HEK293 (cell line): Measurements from ENCODE around the gene NR3C2.

ENCODE experiments used
- CTCF ChIA-PET: fragments of 350-600 bp; formaldehyde crosslinking; extraction: SDS; loops from one replicate; lab custom pipeline; 2021; ENCODE audit warnings: antibody characterized with exemption; lab: Yijun Ruan, JAX
- POLR2A ChIA-PET: fragments of 300-600 bp; formaldehyde crosslinking; extraction: SDS; loops from one replicate; lab custom pipeline; 2020; ENCODE audit warnings: antibody characterized with exemption, inconsistent platforms; lab: Yijun Ruan, JAX
- H3K27ac ChIP-seq: fragments of 200-500 bp; sonication (Bioruptor generic); 2 replicates; pipeline ENCODE4 v1.5.1; 2014; ENCODE audit warnings: low read depth, low read length, control low read depth, inconsistent platforms; ENCODE audit errors: extremely low read depth
- H3K36me3 ChIP-seq, 2 experiments: fragments of 200-500 bp in 1 of 2; sonication (Bioruptor generic) in 1 of 2; 1 replicate in 1 of 2; 2 replicates in 1 of 2; pipeline ENCODE4 v1.5.1; 2014 to 2017; ENCODE audit warnings: inconsistent platforms in 2 of 2, low read length in 2 of 2; ENCODE audit not compliant: control insufficient read depth in 2 of 2, insufficient read depth in 1 of 2
- H3K4me1 ChIP-seq: fragments of 200-500 bp; sonication (Bioruptor generic); 2 replicates; pipeline ENCODE4 v1.5.1; 2014; ENCODE audit warnings: mild to moderate bottlenecking, low read length, inconsistent platforms; ENCODE audit not compliant: control insufficient read depth, insufficient read depth
- H3K4me3 ChIP-seq: 2 replicates; pipeline ENCODE4 v1.5.1; 2011; ENCODE audit warnings: low read depth, mild to moderate bottlenecking, control low read depth, low read length, moderate library complexity
- H3K9me3 ChIP-seq: fragments of 200-500 bp; sonication (Bioruptor generic); 2 replicates; pipeline ENCODE4 v1.5.1; 2014; ENCODE audit warnings: low read depth, low read length, inconsistent platforms; ENCODE audit not compliant: control insufficient read depth, insufficient read depth
- GLI2 ChIP-seq: fragments of 450-650 bp; formaldehyde crosslinking; IDR thresholded peaks from 2 replicates; pipeline ENCODE4; 2017; ENCODE audit warnings: missing biosample characterization, missing genetic modification characterization, low read depth, borderline replicate concordance
- GLIS1 ChIP-seq: fragments of 450-650 bp; formaldehyde crosslinking; IDR thresholded peaks from 2 replicates; pipeline ENCODE4 v1.5.1; 2016; ENCODE audit warnings: missing biosample characterization, missing genetic modification characterization
- KLF9 ChIP-seq: fragments of 450-650 bp; formaldehyde crosslinking; IDR thresholded peaks from 2 replicates; pipeline ENCODE4 v1.5.1; 2016; ENCODE audit warnings: missing biosample characterization, missing genetic modification characterization, low read depth
- MYNN ChIP-seq: fragments of 450-650 bp; formaldehyde crosslinking; IDR thresholded peaks from 2 replicates; pipeline ENCODE4 v1.5.1; 2016; ENCODE audit warnings: missing biosample characterization, missing genetic modification characterization, borderline replicate concordance
- ZNF133 ChIP-seq: fragments of 450-650 bp; formaldehyde crosslinking; IDR thresholded peaks from 2 replicates; pipeline ENCODE4 v1.5.1; 2016; ENCODE audit warnings: missing biosample characterization, missing genetic modification characterization
- ZNF174 ChIP-seq: fragments of 450-650 bp; formaldehyde crosslinking; IDR thresholded peaks from 2 replicates; pipeline ENCODE4 v1.5.0; 2017; ENCODE audit warnings: missing biosample characterization, mild to moderate bottlenecking, missing genetic modification characterization
- ZNF2 ChIP-seq: fragments of 450-650 bp; formaldehyde crosslinking; IDR thresholded peaks from 2 replicates; pipeline ENCODE4 v1.5.1; 2016; ENCODE audit warnings: missing biosample characterization, missing genetic modification characterization
- ZNF248 ChIP-seq: fragments of 450-650 bp; formaldehyde crosslinking; IDR thresholded peaks from 2 replicates; pipeline ENCODE4 v1.5.1; 2017; ENCODE audit warnings: missing biosample characterization, missing genetic modification characterization
- ZNF26 ChIP-seq: fragments of 450-650 bp; formaldehyde crosslinking; IDR thresholded peaks from 2 replicates; pipeline ENCODE4 v1.5.1; 2016; ENCODE audit warnings: missing biosample characterization, missing genetic modification characterization
- ZNF266 ChIP-seq: fragments of 450-650 bp; formaldehyde crosslinking; IDR thresholded peaks from 2 replicates; pipeline ENCODE4 v1.5.1; 2016; ENCODE audit warnings: missing biosample characterization, missing genetic modification characterization, low read depth
- ZNF311 ChIP-seq: fragments of 450-650 bp; formaldehyde crosslinking; IDR thresholded peaks from 2 replicates; pipeline ENCODE4 v1.5.1; 2017; ENCODE audit warnings: missing biosample characterization, missing genetic modification characterization, borderline replicate concordance
- ZNF544 ChIP-seq: fragments of 450-650 bp; formaldehyde crosslinking; IDR thresholded peaks from 2 replicates; pipeline ENCODE4 v1.5.0; 2017; ENCODE audit warnings: missing biosample characterization, missing genetic modification characterization
- ZNF639 ChIP-seq: fragments of 450-650 bp; formaldehyde crosslinking; IDR thresholded peaks from 2 replicates; pipeline ENCODE4 v1.5.1; 2016; ENCODE audit warnings: missing biosample characterization, missing genetic modification characterization
- ZNF658 ChIP-seq: fragments of 450-650 bp; formaldehyde crosslinking; IDR thresholded peaks from 2 replicates; pipeline ENCODE4; 2016; ENCODE audit warnings: missing biosample characterization, missing genetic modification characterization
- ZNF660 ChIP-seq: fragments of 450-650 bp; IDR thresholded peaks from 2 replicates; pipeline ENCODE4 v1.5.1; 2018; ENCODE audit warnings: missing biosample characterization, mild to moderate bottlenecking, missing genetic modification characterization
- ZXDB ChIP-seq: fragments of 450-650 bp; formaldehyde crosslinking; IDR thresholded peaks from 2 replicates; pipeline ENCODE4 v1.5.1; 2016; ENCODE audit warnings: missing biosample characterization, missing genetic modification characterization
- TF ChIP-seq, protein P1 (sequence below): fragments of 450-650 bp; formaldehyde crosslinking; IDR thresholded peaks from 2 replicates; pipeline ENCODE4 v1.5.1; 2016; ENCODE audit warnings: missing biosample characterization, missing genetic modification characterization
- TF ChIP-seq, protein P2 (sequence below): fragments of 450-650 bp; formaldehyde crosslinking; IDR thresholded peaks from 2 replicates; pipeline ENCODE4 v1.5.1; 2016; ENCODE audit warnings: missing biosample characterization, missing genetic modification characterization
- TF ChIP-seq, protein P3 (sequence below): fragments of 450-650 bp; formaldehyde crosslinking; IDR thresholded peaks from 2 replicates; pipeline ENCODE4 v1.5.1; 2017; ENCODE audit warnings: missing biosample characterization, missing genetic modification characterization
- TF ChIP-seq, protein P4 (sequence below): fragments of 450-650 bp; IDR thresholded peaks from 2 replicates; pipeline ENCODE4 v1.5.1; 2018; ENCODE audit warnings: missing biosample characterization, mild to moderate bottlenecking, missing genetic modification characterization
- TF ChIP-seq, protein P5 (sequence below): fragments of 450-650 bp; formaldehyde crosslinking; IDR thresholded peaks from 2 replicates; pipeline ENCODE4 v1.5.1; 2016; ENCODE audit warnings: missing biosample characterization, missing genetic modification characterization, low read depth
- TF ChIP-seq, protein P6 (sequence below): fragments of 450-650 bp; IDR thresholded peaks from 2 replicates; pipeline ENCODE4 v1.5.1; 2018; ENCODE audit warnings: missing biosample characterization, missing genetic modification characterization

Gene NR3C2

DNA sequence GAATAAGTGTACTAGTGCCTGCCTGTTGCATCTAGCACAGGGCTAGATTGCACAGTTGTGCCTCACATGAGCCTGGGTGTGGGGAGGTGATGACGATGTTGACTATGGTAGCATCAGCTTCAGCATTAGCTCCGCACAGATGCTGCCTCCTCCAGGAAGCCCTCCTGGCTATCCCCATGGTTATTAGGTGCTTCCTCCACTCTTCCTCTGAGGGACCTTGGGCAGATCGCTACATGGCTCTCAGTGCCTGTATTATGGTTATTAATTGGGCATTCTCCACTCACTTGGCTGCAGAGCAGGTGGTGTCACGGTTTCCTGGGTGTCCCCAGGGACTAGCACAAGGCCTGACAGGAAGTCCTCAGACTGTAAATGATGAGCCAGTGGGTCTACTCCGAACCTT, 384.7 kb downstream of the NR3C2 start:
- CTCF ChIA-PET = interaction anchor here (0.5 to 1.1 kb wide), 5 partner anchors 9 to 568 kb away, joined by 3 to 4 read pairs (median 3); no protein-coding TSS in a partner anchor
- Histone ChIP-seq H3K4me3 (no peak overlapping the region), H3K9me3 (no peaks in the 10 kb centered on the region), H3K4me1 (peaks cover 47% of the 10 kb centered on the region)
- TF ChIP-seq, protein P1, sequence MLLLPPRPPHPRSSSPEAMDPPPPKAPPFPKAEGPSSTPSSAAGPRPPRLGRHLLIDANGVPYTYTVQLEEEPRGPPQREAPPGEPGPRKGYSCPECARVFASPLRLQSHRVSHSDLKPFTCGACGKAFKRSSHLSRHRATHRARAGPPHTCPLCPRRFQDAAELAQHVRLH = peak; percentile 41; the same call in 1 of the 2 replicates
- TF ChIP-seq, protein P2, sequence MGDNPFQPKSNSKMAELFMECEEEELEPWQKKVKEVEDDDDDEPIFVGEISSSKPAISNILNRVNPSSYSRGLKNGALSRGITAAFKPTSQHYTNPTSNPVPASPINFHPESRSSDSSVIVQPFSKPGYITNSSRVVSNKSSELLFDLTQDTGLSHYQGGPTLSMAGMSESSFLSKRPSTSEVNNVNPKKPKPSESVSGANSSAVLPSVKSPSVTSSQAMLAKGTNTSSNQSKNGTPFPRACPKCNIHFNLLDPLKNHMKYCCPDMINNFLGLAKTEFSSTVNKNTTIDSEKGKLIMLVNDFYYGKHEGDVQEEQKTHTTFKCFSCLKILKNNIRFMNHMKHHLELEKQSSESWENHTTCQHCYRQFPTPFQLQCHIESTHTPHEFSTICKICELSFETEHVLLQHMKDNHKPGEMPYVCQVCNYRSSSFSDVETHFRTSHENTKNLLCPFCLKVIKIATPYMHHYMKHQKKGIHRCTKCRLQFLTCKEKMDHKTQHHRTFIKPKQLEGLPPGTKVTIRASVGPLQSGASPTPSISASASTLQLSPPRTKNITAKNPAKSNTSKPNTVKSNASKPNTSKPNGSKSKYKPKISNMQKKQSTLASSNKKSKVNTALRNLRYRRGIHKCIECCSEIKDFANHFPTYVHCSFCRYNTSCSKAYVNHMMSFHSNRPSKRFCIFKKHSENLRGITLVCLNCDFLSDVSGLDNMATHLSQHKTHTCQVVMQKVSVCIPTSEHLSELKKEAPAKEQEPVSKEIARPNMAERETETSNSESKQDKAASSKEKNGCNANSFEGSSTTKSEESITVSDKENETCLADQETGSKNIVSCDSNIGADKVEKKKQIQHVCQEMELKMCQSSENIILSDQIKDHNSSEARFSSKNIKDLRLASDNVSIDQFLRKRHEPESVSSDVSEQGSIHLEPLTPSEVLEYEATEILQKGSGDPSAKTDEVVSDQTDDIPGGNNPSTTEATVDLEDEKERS = no peak
- TF ChIP-seq, all 188 proteins: peak for 1
- POLR2A ChIA-PET = no interaction called here
- no peak overlapping the region for H3K27ac ChIP-seq
- no peaks in the 10 kb centered on the region for H3K36me3 ChIP-seq

GRCh38 chr4:148056879-148057278, 385.3 kb downstream of the NR3C2 start:
- Histone ChIP-seq H3K9me3 (no peaks in the 10 kb centered on the region), H3K27ac (no peak overlapping the region), H3K4me3 (no peak overlapping the region), H3K36me3 (no peaks in the 10 kb centered on the region), H3K4me1 (peaks cover 43% of the 10 kb centered on the region)
- POLR2A ChIA-PET = no interaction called here
- CTCF ChIA-PET = interaction anchor here (0.5 to 1.1 kb wide), 4 partner anchors 8 to 386 kb away, joined by 3 to 4 read pairs (median 4); no protein-coding TSS in a partner anchor
- TF ChIP-seq GLI2 (no peak), ZNF311 (no peak), GLIS1 (tag by site-specific recombination) (peak; percentile 37), KLF9 (tag by site-specific recombination) (no peak), ZNF544 (tag by site-specific recombination) (no peak), ZNF266 (tag by site-specific recombination) (no peak), ZNF174 (tag by site-specific recombination) (no peak), ZXDB (tag by site-specific recombination) (no peak), ZNF26 (tag by site-specific recombination) (no peak), ZNF2 (tag by site-specific recombination) (0 out of 2 replicates have a peak, but pooled peaks have one; percentile 24), ZNF658 (tag by site-specific recombination) (no peak), ZNF248 (tag by site-specific recombination) (no peak), ZNF133 (no peak), MYNN (no peak), ZNF660 (tag by site-specific recombination) (peak; percentile 86), ZNF639 (tag by site-specific recombination) (no peak)
- TF ChIP-seq, protein P3, sequence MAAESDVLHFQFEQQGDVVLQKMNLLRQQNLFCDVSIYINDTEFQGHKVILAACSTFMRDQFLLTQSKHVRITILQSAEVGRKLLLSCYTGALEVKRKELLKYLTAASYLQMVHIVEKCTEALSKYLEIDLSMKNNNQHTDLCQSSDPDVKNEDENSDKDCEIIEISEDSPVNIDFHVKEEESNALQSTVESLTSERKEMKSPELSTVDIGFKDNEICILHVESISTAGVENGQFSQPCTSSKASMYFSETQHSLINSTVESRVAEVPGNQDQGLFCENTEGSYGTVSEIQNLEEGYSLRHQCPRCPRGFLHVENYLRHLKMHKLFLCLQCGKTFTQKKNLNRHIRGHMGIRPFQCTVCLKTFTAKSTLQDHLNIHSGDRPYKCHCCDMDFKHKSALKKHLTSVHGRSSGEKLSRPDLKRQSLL (tag by site-specific recombination) = no peak
- TF ChIP-seq, protein P4, sequence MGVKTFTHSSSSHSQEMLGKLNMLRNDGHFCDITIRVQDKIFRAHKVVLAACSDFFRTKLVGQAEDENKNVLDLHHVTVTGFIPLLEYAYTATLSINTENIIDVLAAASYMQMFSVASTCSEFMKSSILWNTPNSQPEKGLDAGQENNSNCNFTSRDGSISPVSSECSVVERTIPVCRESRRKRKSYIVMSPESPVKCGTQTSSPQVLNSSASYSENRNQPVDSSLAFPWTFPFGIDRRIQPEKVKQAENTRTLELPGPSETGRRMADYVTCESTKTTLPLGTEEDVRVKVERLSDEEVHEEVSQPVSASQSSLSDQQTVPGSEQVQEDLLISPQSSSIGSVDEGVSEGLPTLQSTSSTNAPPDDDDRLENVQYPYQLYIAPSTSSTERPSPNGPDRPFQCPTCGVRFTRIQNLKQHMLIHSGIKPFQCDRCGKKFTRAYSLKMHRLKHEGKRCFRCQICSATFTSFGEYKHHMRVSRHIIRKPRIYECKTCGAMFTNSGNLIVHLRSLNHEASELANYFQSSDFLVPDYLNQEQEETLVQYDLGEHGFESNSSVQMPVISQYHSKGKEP (tag by site-specific recombination) = peak; percentile 76; the same call in 1 of the 2 replicates
- TF ChIP-seq, protein P5, sequence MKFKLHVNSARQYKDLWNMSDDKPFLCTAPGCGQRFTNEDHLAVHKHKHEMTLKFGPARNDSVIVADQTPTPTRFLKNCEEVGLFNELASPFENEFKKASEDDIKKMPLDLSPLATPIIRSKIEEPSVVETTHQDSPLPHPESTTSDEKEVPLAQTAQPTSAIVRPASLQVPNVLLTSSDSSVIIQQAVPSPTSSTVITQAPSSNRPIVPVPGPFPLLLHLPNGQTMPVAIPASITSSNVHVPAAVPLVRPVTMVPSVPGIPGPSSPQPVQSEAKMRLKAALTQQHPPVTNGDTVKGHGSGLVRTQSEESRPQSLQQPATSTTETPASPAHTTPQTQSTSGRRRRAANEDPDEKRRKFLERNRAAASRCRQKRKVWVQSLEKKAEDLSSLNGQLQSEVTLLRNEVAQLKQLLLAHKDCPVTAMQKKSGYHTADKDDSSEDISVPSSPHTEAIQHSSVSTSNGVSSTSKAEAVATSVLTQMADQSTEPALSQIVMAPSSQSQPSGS = peak; percentile 17; the same call in 1 of the 2 replicates
- TF ChIP-seq, protein P6, sequence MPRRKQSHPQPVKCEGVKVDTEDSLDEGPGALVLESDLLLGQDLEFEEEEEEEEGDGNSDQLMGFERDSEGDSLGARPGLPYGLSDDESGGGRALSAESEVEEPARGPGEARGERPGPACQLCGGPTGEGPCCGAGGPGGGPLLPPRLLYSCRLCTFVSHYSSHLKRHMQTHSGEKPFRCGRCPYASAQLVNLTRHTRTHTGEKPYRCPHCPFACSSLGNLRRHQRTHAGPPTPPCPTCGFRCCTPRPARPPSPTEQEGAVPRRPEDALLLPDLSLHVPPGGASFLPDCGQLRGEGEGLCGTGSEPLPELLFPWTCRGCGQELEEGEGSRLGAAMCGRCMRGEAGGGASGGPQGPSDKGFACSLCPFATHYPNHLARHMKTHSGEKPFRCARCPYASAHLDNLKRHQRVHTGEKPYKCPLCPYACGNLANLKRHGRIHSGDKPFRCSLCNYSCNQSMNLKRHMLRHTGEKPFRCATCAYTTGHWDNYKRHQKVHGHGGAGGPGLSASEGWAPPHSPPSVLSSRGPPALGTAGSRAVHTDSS (tag by site-specific recombination) = peak; percentile 49
